Smooth muscle cell (in vitro differentiated cells): ENCODE data around the gene FABP7. TPM values are rescaled to one million over a fixed set of nuclear protein-coding genes. Genes with fewer than 3 reads are reported as not detected.

Experiments used
- DNase-seq: peaks from one replicate; lab custom pipeline; 2025; ENCODE audit not compliant: unreplicated experiment; lab: John Stamatoyannopoulos, UW
- H2AFZ ChIP-seq: fragments of 200-600 bp; sonication (generic); 2 replicates; pipeline ENCODE4 v1.6.0; 2016; ENCODE audit warnings: antibody characterized with exemption, low read depth, mild to moderate bottlenecking
- H3F3A ChIP-seq: fragments of 200-600 bp; sonication (generic); 2 replicates; pipeline ENCODE4 v1.6.0; 2017; ENCODE audit warnings: antibody characterized with exemption, low read depth
- H3K27ac ChIP-seq: fragments of 200-600 bp; sonication (generic); 2 replicates; pipeline ENCODE4 v1.5.1; 2016; ENCODE audit warnings: low read depth, mild to moderate bottlenecking
- H3K27me3 ChIP-seq: fragments of 200-600 bp; sonication (generic); 2 replicates; pipeline ENCODE4 v1.6.1; 2016; ENCODE audit warnings: low read depth, mild to moderate bottlenecking
- H3K36me3 ChIP-seq: fragments of 200-600 bp; sonication (generic); 2 replicates; pipeline ENCODE4 v1.5.1; 2016; ENCODE audit warnings: low read depth
- H3K4me1 ChIP-seq: fragments of 200-600 bp; sonication (generic); 2 replicates; pipeline ENCODE4 v1.5.1; 2016; ENCODE audit warnings: low read depth
- H3K4me2 ChIP-seq: fragments of 200-600 bp; sonication (generic); 2 replicates; pipeline ENCODE4 v1.6.0; 2016; ENCODE audit warnings: mild to moderate bottlenecking
- H3K4me3 ChIP-seq: fragments of 200-600 bp; sonication (generic); 2 replicates; pipeline ENCODE4 v1.5.1; 2016; ENCODE audit warnings: mild to moderate bottlenecking
- H3K79me2 ChIP-seq: fragments of 200-600 bp; sonication (generic); 2 replicates; pipeline ENCODE4 v1.6.0; 2016; ENCODE audit warnings: low read depth, mild to moderate bottlenecking
- H3K9ac ChIP-seq: fragments of 200-600 bp; sonication (generic); 2 replicates; pipeline ENCODE4 v1.6.0; 2016; ENCODE audit warnings: low read depth
- H3K9me3 ChIP-seq: fragments of 200-600 bp; sonication (generic); replicated peaks from 2 replicates; pipeline ENCODE4 v1.5.1; 2016; ENCODE audit warnings: low read depth
- H4K20me1 ChIP-seq: fragments of 200-600 bp; sonication (generic); 2 replicates; pipeline ENCODE4 v1.6.0; 2016; ENCODE audit warnings: low read depth
- WGBS: methylation state at CpG from one replicate; pipeline ENCODE4 v1.1.7; 2016; ENCODE audit warnings: low lambda C conversion rate; 5-methylcytosine and 5-hydroxymethylcytosine counted together
- polyA plus RNA-seq: library from polyadenylated mRNA; unstranded; fragments of >200 nt; fragmentation: Nextera tagmentation; extraction: Ambion mirVana; gene quantifications from 2 replicates; pipeline ENCODE4 v1.2.1, GENCODE V29; 2016
- total RNA-seq: library from RNA; depleted of rRNA; stranded (reverse); fragments of >200 nt; gene quantifications from 2 replicates; pipeline ENCODE4 v1.2.3, GENCODE V29; 2014
- TF ChIP-seq, protein P1 (sequence below): fragments of 200-600 bp; sonication (generic); IDR thresholded peaks from 2 replicates; pipeline ENCODE4 v1.5.1; 2017; ENCODE audit warnings: borderline replicate concordance, mild to moderate bottlenecking, antibody characterized with exemption; ENCODE audit not compliant: insufficient read depth, poor library complexity, severe bottlenecking

The FABP7 gene
- total and polyA plus RNA-seq, 2 experiments from 2014 or later, result not detected

DNA sequence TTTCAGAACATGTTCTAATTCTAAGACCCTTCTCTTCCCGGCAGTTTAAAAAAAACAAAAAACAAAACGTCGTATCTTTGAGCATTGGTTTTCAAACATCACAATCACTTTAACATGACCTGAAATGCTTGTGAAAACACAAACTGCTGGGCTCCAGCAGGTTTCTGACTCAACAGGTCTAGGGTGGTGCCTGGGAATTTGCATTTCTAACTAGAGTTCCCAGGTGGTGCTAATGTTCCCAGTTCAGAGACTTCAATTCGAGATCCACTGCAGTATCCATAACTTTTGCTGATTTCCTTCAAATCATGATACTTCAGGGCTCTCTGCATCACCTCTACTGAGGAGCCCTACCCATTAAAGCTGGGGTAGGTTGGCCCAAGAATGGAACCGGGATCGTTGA, 8.7 kb downstream of the FABP7 start:
- Histone ChIP-seq H3K27me3 (no peaks in the 10 kb centered on the region), H3K4me2 (peak overlapping the region; percentile 89), H3K27ac (peak overlapping the region; percentile 87), H3F3A (peaks cover 20% of the 10 kb centered on the region), H3K4me3 (peak overlapping the region; percentile 83), H3K36me3 (no peaks in the 10 kb centered on the region), H4K20me1 (no peaks in the 10 kb centered on the region), H3K79me2 (no peaks in the 10 kb centered on the region), H3K9ac (no peak overlapping the region), H3K9me3 (no peaks in the 10 kb centered on the region), H3K4me1 (peaks cover 6% of the 10 kb centered on the region), H2AFZ (no peak overlapping the region)
- no peak for DNase-seq
- 41% methylated on average over 6 of the region's 6 CpGs for WGBS
- TF ChIP-seq, protein P1, sequence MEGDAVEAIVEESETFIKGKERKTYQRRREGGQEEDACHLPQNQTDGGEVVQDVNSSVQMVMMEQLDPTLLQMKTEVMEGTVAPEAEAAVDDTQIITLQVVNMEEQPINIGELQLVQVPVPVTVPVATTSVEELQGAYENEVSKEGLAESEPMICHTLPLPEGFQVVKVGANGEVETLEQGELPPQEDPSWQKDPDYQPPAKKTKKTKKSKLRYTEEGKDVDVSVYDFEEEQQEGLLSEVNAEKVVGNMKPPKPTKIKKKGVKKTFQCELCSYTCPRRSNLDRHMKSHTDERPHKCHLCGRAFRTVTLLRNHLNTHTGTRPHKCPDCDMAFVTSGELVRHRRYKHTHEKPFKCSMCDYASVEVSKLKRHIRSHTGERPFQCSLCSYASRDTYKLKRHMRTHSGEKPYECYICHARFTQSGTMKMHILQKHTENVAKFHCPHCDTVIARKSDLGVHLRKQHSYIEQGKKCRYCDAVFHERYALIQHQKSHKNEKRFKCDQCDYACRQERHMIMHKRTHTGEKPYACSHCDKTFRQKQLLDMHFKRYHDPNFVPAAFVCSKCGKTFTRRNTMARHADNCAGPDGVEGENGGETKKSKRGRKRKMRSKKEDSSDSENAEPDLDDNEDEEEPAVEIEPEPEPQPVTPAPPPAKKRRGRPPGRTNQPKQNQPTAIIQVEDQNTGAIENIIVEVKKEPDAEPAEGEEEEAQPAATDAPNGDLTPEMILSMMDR, result no peak

DNA sequence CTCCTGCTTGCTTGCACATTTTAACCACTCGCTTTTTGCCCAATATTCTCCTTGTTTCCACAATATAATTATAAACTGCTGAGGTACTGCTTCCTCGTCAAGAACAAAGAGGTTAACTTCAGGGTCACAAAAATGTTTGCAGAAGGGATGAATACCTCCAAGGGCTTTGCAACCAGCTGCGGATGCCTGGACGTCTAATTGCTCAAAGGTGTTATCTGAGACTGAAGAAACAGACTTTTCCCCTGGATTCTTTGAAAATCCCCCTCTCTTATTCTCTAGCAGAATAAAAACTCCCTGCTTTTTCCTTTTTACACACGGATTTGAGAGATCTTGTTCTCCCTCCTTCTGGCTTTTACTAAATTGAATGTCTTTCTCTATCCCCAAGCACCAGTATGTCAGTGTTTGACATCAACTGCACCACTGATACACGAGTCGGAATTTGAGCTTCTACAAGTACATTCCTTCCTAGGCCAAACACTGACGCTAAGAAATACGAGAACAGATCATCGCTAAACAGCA, 9.2 kb downstream of the FABP7 start:
- DNase-seq, result no peak
- TF ChIP-seq, protein P1, result no peak
- H3F3A ChIP-seq, result peaks cover 20% of the 10 kb centered on the region

DNA sequence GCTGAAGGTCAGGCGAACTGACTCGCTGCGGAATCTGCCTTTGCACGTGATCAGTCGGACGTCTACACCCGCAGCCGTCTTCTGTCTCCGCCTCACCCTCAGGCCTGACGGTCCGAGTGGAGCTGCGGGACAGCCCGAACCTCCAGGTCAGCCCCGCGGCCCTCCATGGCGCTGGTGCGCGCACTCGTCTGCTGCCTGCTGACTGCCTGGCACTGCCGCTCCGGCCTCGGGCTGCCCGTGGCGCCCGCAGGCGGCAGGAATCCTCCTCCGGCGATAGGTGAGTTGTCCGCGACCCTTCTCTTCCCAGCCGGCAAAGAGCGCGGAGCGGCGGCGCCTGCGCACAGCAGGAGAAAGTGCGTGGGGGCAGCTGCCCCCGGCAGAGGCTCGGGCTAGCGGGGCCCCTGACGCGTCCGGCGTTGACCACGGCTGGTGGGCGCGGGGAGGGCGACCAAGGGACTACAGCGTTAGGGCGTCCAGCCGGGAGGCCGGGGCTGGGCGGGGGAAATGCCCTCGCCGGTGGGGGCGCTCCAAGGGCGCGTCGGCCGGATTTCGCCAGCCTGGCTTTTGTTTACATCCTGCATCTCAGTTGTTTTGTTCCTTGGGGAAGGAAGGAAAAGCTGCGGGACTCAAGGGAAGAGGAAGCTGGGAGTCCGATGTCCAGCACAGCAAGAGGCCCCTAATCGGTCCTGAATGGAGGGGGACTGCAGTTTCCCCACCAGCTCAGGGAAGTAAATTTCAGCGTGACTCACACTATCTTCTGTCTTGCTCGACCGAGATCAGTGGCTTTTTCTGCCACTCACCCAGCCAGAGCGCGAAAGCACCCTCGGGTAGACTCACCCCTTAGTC, 9.9 kb downstream of the FABP7 start, which contains the start of gene SMPDL3A:
SMPDL3A (plus strand) TSS at position 77 of the 846 bp plus-strand sequence; CDS start at position 166, 89 bp downstream.
- H2AFZ ChIP-seq, result peak within 1 kb of the TSS; percentile 97
- no peaks in the 10 kb centered on the region for H3K27me3 ChIP-seq
- peaks cover 6% of the 10 kb centered on the region for H3K4me1 ChIP-seq
- no peaks in the 10 kb centered on the region for H4K20me1 ChIP-seq
- H3K27ac ChIP-seq, result peak within 1 kb of the TSS; percentile 87
- no peaks in the 10 kb centered on the region for H3K36me3 ChIP-seq
- no peaks in the 10 kb centered on the region for H3K79me2 ChIP-seq
- H3F3A ChIP-seq, result peaks cover 20% of the 10 kb centered on the region
- peak within 1 kb of the TSS; percentile 83 for H3K4me3 ChIP-seq
- TF ChIP-seq, protein P1, result peak; percentile 49
- H3K9ac ChIP-seq, result peak within 1 kb of the TSS; percentile 87
- H3K9me3 ChIP-seq, result no peaks in the 10 kb centered on the region
- DNase-seq, result peak; percentile 44
- H3K4me2 ChIP-seq, result peak within 1 kb of the TSS; percentile 89
- under 1% methylated on average over 59 of the region's 71 CpGs for WGBS

More for the DNA sequence above, 9.2 kb downstream of the FABP7 start:
- Histone ChIP-seq H3K4me3 (peak overlapping the region; percentile 83), H4K20me1 (no peaks in the 10 kb centered on the region), H3K4me1 (peaks cover 6% of the 10 kb centered on the region), H3K79me2 (no peaks in the 10 kb centered on the region), H3K4me2 (peak overlapping the region; percentile 89), H3K27ac (peak overlapping the region; percentile 87), H3K9ac (peak overlapping the region; percentile 87), H3K27me3 (no peaks in the 10 kb centered on the region), H3K36me3 (no peaks in the 10 kb centered on the region), H3K9me3 (no peaks in the 10 kb centered on the region), H2AFZ (peak overlapping the region; percentile 97)
- WGBS, result 5% methylated on average over 10 of the region's 10 CpGs
